DMS153 treated with DMSO at 0.1 percent for 48 hours (cell line): ENCODE measurements around the gene KIAA0930.
"Not testable (repeated sequence)": the region's sequence is repeated elsewhere in the genome, so short reads cannot be mapped to it uniquely, and the experiment has no call there.

ENCODE experiments used
- DNase-seq: peaks from one replicate; lab custom pipeline; 2025; ENCODE audit not compliant: unreplicated experiment; lab: John Stamatoyannopoulos, UW

KIAA0930 gene

GRCh38 chr22:45263463-45264269 is 23.0 kb upstream of the KIAA0930 start:
- peak; percentile 62 for DNase-seq

- DNase-seq, result no peak
Measured at GRCh38 chr22:45262931-45263462, 22.3 kb upstream of the KIAA0930 start.

DNA sequence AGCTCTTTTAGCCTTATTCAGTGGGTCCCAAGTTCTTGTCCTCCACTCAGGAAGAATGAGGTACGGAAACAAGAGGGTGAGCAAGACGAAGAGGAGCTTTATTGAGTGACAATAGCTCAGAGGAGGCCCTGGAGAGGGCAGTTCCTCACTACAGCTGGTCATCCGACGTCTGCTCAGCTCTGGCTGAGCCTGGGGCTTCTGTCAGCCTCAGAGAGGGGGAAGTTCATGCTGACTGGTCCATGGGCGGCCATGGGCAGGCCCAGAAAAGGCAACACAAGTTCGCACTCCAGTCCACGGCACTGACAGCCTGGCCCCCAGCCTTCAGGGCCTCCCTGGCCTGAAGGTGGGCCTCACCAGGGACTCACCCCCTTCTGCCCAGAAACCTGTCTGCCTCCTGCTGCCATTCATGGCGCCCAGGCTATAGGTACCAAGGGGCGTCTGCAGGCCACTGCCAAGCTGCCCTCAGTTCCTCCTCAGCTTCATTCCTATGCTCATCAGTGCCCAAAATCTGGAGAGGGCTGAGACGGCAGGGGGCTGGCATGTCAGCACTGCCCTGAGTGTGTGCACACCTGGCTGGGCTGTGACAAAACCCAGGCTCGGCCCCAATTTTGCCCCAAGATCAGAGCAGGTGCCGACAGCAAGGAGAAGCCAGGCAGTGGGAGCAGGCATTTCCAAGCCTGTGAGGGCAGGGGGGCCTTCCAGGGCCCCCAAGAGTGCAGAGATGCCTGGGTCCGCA is 21.7 kb upstream of the KIAA0930 start:
- DNase-seq, result no peak

DNA sequence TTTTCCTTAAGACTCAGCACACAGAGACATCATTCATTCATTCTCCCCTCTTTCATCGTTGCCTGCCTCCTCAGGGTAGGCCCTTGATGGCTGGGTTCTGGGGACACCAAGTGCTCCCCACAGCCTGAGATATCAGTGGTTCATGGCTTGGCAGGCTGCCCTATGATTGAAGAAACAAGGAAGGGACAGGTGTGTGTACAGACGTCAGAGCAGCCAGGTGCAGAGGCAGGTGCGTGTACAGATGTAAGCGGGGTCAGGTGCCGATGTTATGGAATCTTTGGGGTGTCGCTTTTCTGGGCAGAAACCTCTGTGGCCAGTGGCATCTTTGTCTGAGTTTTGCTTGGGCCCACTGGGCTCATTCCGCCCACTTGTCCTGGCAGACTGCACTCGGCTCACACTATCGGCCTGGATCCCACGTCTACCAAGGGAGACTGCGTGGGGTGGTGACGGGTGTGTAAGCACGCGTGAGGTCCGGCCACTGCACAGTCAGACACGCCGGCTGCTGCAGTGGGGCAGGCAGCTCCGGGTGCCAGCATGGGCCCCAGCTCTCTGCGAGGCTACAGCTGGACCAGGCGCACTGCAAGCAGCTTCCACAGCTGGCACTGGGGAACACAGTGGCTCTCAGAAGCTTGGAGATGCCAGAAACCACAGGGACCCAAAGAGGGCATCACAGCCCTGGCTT is 20.9 kb upstream of the KIAA0930 start:
- DNase-seq, result no peak

GRCh38 chr22:45260395-45260759 is 19.7 kb upstream of the KIAA0930 start:
- not testable (repeated sequence) for DNase-seq

DNA sequence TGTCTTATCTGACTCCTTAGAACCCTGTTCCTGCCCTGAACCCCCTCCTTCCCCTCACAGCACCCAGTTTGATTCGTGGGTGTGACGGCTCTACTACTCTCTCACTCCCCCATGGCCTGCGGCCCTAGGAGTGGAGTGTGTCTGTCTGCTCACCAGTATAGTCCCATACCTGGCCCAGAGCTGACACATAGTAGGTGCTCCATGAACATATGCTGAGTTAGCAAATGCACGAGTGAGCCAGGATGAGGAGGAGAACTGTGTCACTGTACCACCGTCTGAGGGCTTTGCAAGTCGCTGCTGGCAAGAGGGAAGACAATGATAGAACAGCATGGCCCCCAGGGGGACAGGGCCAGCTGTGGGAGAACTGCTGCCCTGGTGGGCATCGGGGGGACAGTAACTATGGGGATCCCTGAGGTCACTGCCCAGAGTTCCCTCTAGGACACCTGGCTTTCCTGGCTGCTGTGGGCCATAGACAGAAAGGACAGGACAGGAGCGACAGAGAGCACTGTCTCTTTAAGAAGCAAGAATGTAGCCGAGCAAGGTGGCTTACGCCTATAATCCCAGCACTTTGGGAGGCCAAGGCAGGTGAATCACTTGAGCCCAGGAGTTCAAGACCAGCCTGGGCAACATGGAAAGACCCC is 19.2 kb upstream of the KIAA0930 start:
- DNase-seq, result no peak

GRCh38 chr22:45257941-45258340 is 17.2 kb upstream of the KIAA0930 start:
- not testable (repeated sequence) for DNase-seq

DNA sequence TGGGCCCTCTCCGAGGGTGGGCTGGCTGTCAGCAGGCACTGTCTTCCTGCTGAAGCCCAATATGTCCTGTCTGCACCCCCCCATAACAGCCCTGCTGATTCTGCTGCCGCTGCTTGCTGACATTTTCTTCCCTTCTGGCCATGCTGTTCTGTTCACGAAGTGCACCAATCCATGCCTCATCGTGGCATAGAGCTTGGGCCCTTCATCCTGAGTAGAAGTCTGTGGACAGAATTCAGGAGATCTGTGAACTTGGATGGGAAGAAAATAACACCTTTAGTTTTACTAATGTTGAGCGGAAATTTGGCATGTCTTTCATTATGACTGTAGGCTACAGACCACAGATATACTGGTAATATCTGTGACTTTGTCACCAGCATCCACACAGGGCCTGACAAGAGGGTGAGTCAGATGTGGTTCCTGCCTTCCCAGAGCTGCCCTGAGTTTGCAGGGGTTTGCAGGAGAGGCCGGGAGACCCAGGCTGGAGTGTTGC is 14.1 kb upstream of the KIAA0930 start:
- DNase-seq, result no peak

DNA sequence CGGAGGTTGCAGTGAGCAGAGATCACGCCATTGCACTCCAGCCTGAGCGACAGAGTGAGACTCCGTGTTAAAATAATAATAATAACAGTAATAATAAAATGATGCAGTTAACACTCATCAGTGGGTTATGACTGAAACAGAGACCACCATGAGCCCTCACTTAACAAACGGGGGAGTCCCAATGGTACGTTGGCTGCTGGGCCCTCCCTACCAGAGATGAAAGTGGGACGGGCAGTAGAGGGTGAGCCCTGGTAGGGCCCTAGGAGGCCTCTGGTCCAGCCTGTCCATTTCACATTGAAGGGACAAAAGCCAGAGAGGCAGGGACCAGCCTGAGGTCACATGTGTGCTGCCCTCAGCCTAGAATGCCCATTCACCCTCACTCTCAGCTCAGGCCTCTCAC is 13.7 kb upstream of the KIAA0930 start:
- no peak for DNase-seq

GRCh38 chr22:45253039-45253641 is 12.4 kb upstream of the KIAA0930 start:
- DNase-seq, result no peak

- no peak for DNase-seq
Measured at GRCh38 chr22:45251825-45252224, 11.1 kb upstream of the KIAA0930 start.

- no peak for DNase-seq
Measured at GRCh38 chr22:45248832-45249561, 8.3 kb upstream of the KIAA0930 start.

- DNase-seq, result no peak
Measured at GRCh38 chr22:45246060-45246985, 5.6 kb upstream of the KIAA0930 start.

DNA sequence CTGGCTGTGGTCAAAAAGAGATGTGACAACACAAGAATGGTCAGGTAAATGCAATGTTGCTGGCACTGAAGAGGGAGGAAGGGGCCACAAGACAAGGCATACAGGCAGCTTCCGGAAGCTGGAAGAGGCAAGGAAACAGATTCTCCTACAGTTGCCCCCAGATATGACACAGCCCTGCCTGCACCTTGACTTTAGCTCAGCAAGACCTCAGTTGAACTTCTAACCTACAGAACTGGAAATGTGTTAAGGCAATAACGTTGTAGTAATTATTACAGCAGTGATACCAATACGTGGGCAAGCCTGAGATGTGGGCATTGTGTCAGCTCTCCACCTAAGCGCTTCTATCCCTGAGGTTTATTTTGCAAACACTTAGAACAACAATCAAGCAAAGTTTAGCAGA is 4.2 kb upstream of the KIAA0930 start:
- DNase-seq, result no peak

- peak; percentile 96 for DNase-seq
Measured at GRCh38 chr22:45242778-45243191, 2.1 kb upstream of the KIAA0930 start.

GRCh38 chr22:45240104-45240809 is 437 bp downstream of the KIAA0930 start:
- DNase-seq, result no peak

DNA sequence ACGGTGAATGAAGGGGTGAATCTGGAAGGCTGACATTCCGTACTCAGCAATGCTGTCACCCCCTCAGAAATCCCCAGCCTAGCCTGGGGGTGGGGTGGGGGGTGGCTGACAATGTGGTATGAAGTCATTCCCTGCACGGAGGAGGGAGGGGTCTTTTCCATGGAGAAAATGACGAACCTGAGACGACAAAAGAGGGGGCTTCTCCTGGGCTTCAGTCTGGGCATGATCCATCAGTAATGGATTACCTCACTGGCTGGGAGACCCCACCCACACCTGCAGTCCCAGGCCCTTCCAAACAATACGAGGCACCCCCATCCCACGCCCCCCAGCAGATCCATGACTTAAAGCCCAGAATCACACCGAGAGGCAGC is 1.0 kb downstream of the KIAA0930 start:
- DNase-seq, result no peak

DNA sequence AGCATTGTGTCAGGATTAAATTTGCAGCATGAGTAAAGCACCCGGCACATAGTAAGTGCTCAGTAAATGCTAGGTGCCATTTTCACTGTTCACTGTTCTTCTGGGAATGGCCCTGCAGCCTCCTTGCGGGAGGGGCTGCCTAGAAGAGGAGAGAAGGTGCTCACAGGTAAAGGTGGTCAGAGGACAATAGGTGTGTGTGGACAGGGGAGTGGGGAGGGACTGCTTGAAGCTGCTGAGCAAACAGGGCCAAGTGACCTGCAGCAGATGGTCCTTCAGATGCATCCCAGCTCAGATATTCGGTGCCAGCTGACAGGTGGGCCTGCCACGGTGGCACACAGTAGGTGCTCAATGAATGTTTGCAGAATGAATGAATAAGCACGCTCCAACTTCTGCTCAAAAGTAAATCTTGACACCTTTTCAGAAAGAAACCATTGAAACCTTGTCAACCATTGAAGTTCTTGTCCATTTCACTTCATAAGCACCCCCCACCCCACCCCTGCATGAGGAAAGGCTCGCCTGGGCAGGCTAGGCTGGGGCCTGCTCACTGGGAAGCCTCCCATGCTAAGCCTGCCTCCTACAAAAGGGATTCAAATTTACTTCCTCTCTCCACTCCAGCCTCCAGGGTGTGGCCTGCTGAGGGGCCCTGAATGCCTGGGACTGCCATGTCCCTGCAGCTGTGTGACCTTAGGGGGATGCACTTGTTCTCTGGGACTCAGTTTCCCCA is 1.6 kb downstream of the KIAA0930 start:
- DNase-seq, result no peak
